H4 (cell line): ENCODE results near the gene P2RX6. TPM values are rescaled to one million over a fixed set of nuclear protein-coding genes. Genes with fewer than 3 reads are reported as not detected.
A peak's percentile ranks its signal among the peaks of the same experiment; 100 is the strongest.
"Not testable (repeated sequence)": the region's sequence is repeated elsewhere in the genome, so short reads cannot be mapped to it uniquely, and the experiment has no call there.

ENCODE experiments used
- DNase-seq: peaks from one replicate; pipeline ENCODE4 v3.0.0-alpha.2; 2015; ENCODE audit warnings: low spot score
- total RNA-seq: library from RNA; depleted of rRNA; stranded (reverse); fragments of >200 nt; shearing (Covaris generic); gene quantifications from 2 replicates; pipeline ENCODE4 v1.2.3, GENCODE V29; 2014

The P2RX6 gene
- total RNA-seq, 1 experiment from 2014 or later: 2.0 TPM

DNA sequence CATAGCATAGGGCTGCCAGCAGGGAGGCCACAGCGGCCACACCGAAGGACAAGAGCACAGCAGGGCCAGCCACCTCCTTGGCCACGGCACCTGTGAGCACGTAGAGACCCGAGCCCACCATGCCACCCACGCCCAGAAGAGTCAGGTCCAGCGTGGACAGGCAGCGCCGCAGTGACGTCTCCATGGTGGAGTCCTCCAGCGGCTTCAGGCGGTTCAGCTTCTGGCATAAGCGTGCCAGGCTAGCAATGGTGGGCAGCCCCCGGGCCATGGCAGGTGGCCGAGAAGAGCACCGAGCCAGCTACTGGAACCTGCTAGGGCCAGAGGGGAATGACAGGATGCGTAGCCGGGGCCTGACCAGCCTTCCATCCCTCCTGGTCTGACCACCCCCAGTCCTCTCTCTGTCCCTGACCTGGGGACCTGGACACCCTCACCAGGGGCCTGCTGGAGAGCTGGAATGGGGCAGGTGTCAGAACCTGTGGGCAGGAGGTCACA, 16.6 kb downstream of the P2RX6 start:
- no peak for DNase-seq

DNA sequence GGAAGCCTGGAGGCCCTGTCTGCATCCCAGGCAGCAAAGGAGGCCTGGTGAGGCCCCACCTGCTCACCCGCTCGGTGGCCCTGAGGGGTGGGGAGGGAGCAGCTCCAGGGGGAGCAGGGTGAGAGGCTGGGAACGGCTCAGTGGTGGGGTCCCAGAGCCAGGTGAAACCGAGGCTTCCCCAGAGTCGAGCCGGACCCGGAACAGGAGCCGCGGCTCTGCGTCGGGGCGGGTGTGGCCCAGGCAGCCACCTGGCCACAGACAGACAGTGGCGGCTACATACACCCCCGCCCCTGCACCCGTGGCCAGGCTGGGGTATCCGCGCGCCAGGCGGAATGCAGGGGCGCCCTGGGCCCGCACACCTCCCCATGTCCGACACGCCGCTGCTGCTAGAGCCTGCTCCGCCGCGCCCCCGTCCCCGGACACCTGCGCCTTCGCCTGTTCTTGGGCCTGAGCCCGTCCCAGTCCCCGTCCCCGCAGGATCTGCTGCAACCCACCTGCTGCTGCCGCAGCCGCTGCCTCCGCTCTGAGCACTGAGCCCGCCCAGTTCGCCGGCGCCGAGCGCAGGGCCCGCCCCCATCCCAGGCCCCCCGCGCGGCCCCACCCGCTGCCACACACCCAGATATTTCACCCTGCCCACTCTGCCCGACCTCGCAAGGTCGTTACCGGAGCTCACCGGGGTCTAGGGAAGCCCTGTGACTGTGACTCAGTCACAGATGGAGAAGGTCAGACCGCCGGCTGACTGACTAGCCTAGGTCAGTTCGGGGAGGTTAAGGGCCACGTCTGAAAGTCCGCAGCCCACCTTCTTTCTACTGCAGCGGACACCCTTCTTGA, 17.3 kb downstream of the P2RX6 start, which contains the start of gene SLC7A4:
SLC7A4 (minus strand) TSS at position 525 of the 831 bp plus-strand sequence. CDS start 749 bp downstream, outside the sequence.
- DNase-seq: no peak

DNA sequence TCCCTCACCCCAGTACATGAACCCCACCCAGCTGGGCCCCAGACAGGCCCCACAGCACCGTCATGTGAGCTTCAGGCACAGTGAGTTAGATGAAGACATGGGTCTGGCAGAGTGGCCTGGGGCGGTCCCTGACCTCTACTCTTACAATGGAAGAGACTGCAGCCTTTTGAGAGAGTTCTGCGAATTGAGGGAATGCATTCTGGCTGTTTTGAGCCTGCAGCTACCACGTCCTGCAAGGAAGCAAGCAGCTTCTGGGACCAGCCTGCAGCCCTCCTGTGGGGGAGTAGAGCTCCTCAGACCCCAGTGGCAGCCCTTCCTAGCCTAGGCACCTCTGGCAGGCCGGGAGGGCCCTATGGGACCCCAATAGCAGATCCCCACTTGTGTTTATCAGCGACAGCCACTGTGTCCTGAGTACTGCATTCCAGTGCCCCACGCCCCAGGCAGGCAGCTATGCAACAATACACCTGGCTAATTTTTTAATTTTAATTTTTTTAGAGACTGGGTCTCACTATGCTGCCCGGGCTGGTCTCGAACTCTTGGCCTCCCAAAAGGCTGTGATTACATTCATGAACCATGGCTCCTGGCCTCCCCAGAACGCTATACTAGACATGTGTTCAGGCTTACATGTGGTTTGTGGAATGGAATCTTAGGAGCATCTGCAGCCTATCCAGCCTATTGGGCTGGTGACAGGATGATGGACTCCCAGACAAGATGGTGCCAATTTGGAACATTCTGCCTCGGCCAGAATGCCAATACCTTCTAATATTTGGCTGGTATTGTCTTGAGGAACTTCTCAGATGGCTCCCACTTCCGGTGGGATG, 18.1 kb downstream of the P2RX6 start:
- DNase-seq: no peak

DNA sequence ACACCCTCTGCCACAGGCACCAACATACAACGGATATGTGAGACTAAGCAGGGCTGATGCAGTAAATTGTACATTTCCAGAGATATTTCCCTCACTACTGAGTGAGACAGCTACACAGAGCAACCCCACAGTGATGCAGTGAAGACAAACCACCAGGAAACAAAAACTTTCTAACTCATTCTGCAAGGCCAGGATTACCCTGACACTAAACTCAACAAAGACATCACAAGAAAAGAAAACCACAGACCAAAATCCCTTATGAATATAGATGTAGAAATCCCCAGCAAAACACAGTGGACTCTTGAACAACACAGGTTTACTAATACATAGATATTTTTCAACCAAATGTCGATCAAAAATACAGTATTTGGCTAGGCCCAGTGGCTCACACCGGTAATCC, 18.9 kb downstream of the P2RX6 start:
- no peak for DNase-seq

DNA sequence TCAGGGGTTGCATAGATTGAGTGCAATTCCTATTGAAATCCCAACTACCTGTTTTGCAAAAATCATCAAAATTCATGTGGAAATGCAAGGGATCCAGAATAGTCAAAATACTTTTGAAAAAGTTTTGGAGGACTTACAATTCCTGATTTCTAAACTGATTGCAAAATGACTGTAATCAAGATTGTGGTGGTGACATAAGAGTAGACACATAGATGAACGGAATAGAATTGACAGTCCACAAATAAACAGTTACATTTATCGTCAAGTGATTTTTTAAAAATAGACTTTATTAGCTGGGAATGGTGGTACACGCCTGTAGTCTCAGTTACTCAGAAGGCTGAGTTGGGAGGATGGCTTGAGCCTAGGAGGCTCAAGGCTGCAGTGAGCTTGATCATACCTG, 20.0 kb downstream of the P2RX6 start:
- DNase-seq: no peak

DNA sequence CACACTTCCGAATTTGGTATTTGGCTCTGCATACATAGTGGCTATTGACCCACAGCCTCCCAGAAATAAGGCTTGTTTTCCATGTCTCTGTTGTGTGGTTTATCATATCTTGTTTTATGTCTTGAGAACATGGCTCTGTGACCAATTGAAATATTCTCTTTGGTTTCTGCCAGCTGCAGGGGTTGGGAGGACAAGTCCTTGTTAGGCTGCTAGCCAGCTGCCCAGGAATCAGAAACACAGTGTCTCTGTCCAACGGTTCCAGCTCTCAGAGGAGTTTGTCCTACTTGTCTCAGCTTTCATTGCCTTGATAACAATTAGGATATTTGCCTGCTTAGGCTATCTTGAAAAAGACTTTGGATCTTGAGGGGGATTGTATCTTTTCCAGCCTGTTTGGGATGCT, 23.4 kb downstream of the P2RX6 start:
- no peak for DNase-seq

DNA sequence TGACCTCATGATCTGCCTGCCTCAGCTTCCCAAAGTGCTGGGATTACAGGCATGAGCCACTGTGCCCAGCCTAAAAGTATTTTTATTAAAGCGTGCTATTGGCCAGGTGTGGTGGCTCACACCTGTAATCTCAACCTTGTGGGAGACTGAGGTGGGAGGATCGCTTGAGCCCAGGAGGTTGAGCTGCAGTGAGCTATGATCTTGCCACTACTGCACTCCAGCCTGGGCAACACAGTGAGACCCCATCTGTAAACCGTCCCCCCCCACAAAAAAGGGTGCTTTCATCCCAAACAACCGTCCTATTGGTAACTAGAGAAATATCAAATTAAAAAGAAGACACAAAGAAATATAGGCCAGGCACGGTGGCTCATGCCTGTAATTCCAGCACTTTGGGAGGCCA, 24.2 kb downstream of the P2RX6 start:
- not testable (repeated sequence) for DNase-seq

DNA sequence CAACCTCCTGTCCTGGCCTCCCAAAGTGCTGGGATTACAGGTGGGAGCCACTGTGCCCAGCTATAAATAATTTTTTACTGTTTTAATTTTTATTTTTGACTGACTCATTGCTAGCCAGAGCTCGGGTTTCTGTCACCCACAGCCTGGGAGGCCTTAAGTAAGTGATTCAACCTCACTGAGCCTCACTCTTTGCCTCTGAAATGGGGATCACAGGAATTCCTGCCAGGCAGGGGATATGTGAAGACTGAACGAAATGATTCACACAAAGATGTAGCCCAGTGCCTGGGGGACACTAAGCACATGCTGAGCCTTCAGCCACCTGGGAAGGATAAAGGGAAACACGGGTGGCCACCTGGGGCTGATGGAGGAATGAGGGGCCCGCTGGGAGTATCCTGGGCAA, 27.0 kb downstream of the P2RX6 start:
- no peak for DNase-seq

DNA sequence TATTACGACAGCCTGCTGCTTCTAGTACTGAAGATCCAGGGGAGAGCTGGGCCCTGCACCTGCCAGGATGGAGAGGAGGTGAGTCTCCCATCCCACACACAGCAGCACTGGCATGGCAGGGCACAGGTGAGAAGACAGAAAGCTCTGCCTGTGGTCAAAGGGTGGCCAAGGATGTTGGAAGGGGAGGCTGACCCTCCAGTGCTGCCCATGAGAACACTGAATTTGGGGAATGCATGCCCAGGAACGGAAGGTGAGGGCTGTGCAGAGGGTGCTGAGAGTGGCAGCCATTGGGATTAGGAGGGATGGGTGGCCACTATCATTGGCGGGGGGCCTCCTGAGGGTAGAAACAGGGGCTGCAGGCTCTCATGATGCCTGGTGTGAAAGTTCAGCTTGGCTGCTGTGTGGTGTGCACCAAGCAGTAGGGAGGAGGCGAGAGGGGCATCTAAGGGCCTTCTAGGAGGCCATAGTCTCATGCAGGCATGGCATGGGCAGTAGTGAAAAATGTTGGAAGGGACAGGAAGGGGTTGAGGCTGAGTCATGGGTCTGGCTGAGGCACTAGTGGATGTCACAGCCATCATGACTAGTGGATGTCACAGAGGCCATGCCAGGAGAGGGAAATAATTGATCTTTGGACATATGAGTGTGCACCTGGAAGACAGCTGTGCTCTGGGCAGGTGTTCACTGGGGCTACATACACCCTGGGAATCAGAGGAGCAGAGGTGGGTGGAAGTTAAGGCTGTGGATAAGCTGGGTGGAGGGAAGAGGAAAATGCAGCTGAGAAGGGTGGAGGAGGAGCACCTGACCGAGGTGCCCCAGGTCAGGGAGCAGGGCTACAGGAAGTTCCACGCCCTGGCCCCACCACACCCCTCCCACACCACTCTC, 28.3 kb downstream of the P2RX6 start:
- DNase-seq: no peak

DNA sequence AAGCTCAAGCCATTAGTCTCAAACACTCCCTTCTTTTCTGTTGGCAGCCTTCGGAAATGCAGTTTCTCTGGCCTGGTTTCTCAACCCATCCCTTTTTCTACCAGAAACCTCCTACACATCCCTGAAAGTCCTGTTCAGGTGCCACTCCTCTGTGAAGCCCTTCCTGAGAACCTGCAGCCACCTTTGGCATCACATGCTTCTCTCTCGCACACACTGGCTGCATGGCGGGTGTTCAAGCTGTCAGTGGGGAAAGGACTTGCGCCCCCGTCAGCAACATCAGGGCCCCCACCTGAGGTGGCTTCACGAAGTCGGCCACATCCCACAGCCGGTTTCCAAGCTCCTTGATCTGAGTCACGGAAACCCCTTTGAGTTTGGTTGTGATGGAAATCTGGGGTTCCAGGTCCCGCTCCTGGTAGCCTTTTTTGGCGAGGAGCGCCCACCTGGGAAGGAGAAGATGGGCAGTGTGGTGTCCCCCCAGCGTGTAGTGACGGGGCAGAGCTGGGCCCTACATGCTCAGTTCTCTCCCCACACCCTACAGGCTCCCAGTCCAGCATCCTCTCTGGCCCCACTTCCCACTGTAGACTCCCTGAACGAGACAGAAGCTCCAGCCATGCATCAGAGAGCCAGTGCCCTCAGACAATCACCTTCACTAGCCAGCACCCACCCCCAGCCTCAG, 29.0 kb downstream of the P2RX6 start:
- no peak for DNase-seq

DNA sequence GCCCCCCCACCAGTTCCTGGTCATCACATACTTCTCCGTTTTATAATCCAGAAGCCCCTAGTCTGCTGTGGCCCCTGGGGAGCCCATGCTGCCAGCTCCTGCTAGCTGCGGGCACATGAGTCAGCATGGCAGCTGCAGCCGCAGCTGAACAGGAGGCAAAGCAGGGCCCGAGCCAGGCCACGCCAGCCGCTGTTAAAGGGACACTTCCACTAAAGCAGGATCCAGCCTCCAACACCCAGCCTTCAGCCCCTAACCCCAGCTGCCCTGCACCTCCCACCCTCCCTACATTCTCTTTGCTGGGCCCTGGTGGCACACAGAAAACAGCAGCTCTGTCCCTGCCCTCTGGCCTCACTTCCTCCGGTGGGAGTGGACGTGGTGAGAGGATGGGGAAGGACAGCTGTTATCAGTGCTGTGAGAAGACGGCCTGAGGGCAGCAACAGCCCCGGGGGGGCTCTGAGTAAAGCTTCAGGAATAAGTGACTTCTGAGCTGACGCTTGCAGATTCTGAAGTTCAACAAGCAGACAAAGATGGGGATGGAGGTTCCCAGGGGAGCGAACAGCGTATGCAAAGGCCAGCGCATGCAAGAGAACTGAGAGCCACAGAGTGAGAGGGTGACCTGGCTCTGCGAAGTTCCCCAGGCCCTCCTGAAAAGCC, 30.1 kb downstream of the P2RX6 start:
- DNase-seq: no peak

DNA sequence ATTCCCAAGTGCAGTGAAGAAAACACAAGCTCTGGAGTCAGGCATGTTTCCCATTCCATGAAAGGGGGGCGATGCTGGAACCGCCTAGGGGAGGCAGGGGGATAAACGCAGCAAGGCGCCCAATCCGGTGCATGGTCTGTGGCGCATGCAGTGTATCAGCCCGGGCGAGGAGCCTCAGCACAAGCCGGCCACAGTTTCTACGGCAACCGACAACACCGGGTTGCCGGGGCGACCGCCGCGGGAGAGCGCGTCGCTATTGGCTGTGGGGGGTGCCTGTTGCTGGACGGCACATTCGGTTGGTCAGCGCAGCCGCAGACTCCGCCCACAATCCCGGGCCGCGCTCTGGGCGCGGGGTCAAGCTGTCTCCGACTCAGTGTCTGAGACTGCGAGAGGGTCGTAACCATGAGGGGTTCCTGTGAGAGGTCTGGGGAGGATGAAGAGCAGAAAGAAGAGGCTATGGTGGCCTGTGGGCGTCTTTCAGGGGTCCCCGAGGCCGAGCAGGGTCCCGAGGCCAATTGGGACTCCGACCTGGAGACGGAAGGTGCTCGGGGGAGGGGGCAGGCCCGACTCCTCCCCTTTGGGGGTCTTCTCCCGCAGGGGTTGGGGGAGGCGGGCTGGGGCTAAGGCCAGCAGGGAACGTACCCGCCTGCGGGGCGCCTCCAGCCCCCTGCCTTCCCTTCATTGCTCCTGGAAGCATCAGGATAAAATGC, 30.8 kb downstream of the P2RX6 start, which contains the start of gene LRRC74B:
LRRC74B (plus strand) TSS at position 362 of the 710 bp plus-strand sequence; CDS start at position 403, 41 bp downstream.
- peak; percentile 82 for DNase-seq

DNA sequence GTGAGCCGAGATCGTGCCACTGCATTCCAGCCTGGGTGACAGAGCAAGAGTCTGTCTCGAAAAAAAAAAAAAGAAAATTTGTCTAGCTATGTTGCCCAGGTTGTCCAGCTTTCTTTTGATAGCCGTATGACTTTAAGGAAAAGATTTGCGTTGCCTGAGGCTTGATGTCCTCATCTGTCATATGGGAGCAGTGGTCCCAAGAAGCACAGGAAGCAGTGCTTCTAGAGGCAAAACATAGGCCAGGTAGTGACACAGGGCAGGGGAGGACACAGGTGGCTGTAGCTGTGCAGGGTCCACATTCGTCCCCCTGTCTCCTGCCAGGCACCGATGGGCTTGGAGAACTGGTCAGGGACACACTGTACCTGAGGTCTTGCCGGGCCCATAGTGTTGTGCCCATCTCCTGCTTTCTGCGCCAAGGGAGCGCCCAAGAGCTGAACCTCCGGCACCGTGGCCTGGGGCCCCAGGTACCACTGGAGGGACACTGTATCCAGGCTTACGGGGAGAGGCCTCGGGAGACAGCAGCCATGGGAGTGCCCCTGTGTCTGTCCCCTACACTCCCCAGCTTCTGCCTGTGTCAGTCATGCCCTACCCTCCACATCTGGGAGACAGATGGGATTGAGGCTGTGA, 32.2 kb downstream of the P2RX6 start:
- DNase-seq: no peak

DNA sequence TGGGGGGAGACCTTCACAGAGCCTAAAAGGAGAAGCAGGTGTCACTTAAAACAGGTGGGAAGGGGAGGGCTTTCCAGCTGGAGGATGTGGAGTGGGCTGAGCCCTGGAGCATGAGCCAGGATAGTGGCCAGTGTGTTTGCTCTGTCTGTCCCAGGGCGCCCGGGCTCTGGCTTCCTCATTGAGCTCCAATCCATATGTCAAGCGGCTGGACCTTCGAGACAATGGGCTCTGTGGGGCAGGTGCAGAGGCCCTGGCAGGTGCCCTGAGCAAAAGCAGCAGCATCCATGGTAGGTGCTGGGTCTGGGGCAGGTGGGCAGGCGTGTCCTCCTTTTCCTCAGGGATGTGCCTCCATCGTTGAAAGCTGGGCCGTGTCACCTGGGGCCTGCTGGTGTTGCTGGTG, 32.8 kb downstream of the P2RX6 start:
- no peak for DNase-seq

DNA sequence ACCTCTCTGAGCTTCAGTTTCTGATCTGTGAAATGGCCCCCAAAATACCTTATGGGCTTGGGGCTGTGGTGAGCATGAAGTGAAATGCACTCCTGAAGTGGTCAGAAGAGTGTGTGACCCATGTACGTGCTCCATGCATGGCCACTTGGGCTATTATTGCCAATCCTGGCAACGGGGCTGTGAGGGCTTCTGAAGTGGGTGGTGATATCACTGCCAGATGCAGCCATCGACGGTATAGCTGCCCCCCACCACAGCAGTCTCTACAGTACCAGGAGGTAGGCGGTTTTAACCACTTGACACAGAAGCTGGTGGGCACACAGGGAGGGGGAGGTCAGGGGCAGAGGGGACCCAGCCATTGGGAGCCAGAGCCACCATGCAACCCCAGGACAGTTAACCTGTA, 33.5 kb downstream of the P2RX6 start:
- not testable (repeated sequence) for DNase-seq

DNA sequence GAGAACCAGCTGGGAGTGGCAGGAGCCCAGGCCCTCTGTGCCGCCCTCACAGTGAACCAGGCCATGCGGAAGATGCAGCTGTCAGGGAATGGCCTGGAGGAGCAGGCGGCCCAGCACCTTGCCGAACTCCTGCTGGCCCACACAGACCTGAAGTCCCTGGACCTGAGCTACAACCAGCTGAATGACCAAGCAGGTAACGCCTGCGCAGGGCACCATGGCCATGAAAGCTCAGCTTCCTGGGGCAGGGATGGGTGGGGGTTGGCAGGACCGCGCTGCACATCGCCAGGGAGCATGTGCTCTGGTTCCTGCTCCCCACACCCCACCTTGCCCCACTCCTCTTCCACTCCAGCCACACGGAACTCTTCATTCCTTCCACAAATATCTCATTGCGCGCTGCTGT, 34.0 kb downstream of the P2RX6 start:
- not testable (repeated sequence) for DNase-seq

DNA sequence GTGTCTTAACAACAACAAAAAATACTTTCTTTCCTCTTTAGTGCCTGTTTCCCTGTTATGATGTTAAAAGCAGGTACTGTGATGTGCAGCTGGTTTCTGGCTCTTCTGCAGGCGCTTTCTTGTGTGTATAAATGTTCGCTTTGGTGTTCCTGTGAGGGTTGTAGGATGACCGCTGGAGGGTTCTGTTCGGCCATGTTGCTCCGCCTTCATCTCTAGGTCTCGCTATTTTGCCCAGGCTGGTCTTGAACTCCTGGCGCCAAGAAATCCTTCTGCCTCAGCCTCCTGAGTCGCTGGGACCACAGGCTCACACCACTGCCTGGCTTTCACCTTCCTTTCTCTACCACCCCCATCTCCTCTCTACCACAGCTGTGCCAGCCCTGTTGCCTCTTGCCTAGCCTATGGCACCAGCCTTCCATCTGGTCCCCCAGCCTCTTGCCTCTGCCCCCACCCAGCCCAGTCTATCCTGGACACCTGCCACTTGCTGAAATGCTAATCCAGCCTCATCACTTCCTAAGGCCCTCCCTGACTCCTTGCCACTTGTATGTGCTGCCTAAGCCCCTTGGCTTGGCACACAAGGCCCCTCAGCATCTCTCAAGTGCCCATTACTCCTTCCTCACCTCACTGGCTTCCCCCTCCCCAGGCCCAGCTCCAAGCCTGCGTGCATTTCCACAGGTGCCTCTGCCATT, 36.3 kb downstream of the P2RX6 start:
- no peak for DNase-seq

DNA sequence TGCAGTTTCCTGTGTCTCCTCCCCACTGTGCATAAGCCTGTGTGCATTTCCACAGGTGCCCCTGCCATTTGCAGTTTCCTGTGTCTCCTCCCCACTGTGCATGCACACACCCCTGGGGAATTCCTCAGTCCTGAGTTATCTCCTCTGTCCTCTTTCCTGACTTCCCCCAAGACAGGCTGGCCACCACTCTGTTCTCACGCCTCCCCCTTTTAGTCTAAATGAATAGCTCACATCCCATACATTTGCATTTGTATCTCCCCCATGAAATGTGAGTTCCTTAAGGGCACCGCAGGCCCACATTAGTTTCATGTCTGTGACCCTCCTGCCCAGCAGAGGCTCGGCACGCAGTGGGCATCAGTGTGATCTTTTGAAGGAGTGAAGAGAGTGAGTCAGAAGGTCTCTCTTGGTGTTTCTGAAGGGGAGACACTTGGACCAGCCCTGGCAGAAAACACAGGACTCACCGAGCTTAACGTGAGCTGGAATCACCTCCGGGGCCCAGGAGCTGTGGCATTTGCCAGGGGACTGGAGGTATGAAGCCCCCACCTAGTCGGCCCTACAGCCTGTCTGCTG, 37.0 kb downstream of the P2RX6 start:
- DNase-seq: no peak
